Measurements from ENCODE around the gene NT5M.
"Not testable (repeated sequence)": the region's sequence is repeated elsewhere in the genome, so short reads cannot be mapped to it uniquely, and the experiment has no call there.

Gene NT5M

GRCh38 chr17:17303010-17303846 lies at the start of gene NT5M:
NT5M (plus strand) TSS chr17:17303373; CDS start chr17:17303551, 178 bp downstream.
- DNase-seq: peak; percentile 36

- DNase-seq: no peak
These were observed 49.8 kb upstream of the NT5M start for GRCh38 chr17:17253406-17253805.

- no peak for DNase-seq
These were observed 49.1 kb upstream of the NT5M start for GRCh38 chr17:17254036-17254435.

- not testable (repeated sequence) for DNase-seq
These were observed 47.5 kb upstream of the NT5M start for GRCh38 chr17:17255689-17256088.

- no peak for DNase-seq
These were observed 46.9 kb upstream of the NT5M start for GRCh38 chr17:17256316-17256715.

- no peak for DNase-seq
These were observed 45.2 kb upstream of the NT5M start for GRCh38 chr17:17258011-17258410.

- DNase-seq: no peak
These were observed 44.2 kb upstream of the NT5M start for GRCh38 chr17:17258998-17259397.

GRCh38 chr17:17264430-17264829 lies 38.7 kb upstream of the NT5M start:
- DNase-seq: no peak

GRCh38 chr17:17269926-17270773 lies 33.0 kb upstream of the NT5M start:
- no peak for DNase-seq

GRCh38 chr17:17275971-17276370 lies 27.2 kb upstream of the NT5M start:
- DNase-seq: no peak

GRCh38 chr17:17277431-17277830 lies 25.7 kb upstream of the NT5M start:
- DNase-seq: not testable (repeated sequence)

- no peak for DNase-seq
These were observed 23.9 kb upstream of the NT5M start for GRCh38 chr17:17279316-17279715.

- DNase-seq: peak; percentile 94
These were observed 22.3 kb upstream of the NT5M start, which contains the start of gene COPS3 for GRCh38 chr17:17280613-17281549. COPS3 (minus strand) TSS chr17:17281246; CDS start chr17:17281186, 60 bp downstream.

GRCh38 chr17:17285951-17286350 lies 17.2 kb upstream of the NT5M start:
- DNase-seq: no peak

- DNase-seq: no peak
These were observed 14.1 kb upstream of the NT5M start for GRCh38 chr17:17289086-17289485.

- DNase-seq: no peak
These were observed 13.5 kb upstream of the NT5M start for GRCh38 chr17:17289701-17290100.

- DNase-seq: no peak
These were observed 8.0 kb upstream of the NT5M start for GRCh38 chr17:17295141-17295540.

GRCh38 chr17:17297217-17297616 lies 6.0 kb upstream of the NT5M start:
- no peak for DNase-seq

GRCh38 chr17:17298108-17298507 lies 5.1 kb upstream of the NT5M start:
- no peak for DNase-seq

GRCh38 chr17:17300624-17301568 lies 2.3 kb upstream of the NT5M start:
- DNase-seq: no peak

GRCh38 chr17:17301659-17302058 lies 1.5 kb upstream of the NT5M start:
- DNase-seq: not testable (repeated sequence)

All from NCI-H1436 treated with DMSO at 0.1 percent for 48 hours (cell line).